HepG2 (cell line): ENCODE measurements around the gene ANKRD44.

Experiments
- NR3C1 ChIP-seq: sonication (generic); formaldehyde crosslinking; IDR thresholded peaks from 2 replicates; pipeline ENCODE4 v1.4.0; 2020; ENCODE audit warnings: missing genetic modification reagents
- SMAD3 ChIP-seq: sonication (generic); formaldehyde crosslinking; IDR thresholded peaks from 2 replicates; pipeline ENCODE4 v1.4.0; 2020; ENCODE audit warnings: missing genetic modification reagents
- ZFP1 ChIP-seq: IDR thresholded peaks from 2 replicates; pipeline ENCODE4 v1.6.1; 2016

GRCh38 chr2:197156771-197157170, 153.8 kb downstream of the ANKRD44 start:
- no peak for TF ChIP-seq ZFP1 (CRISPR knock-in tag)
- TF ChIP-seq NR3C1 (CRISPR knock-in tag): no peak
- TF ChIP-seq SMAD3 (CRISPR knock-in tag): no peak
